ENCODE data around the gene PHF21B.

The PHF21B gene

GRCh38 chr22:45039133-45039532 is 29.3 kb upstream of the PHF21B start:
- WGBS, 2 donors (ENCODE audit: extremely low coverage in 2 of 2, insufficient read length in 2 of 2, insufficient replicate concordance in 1 of 2): no CpG with 5 or more reads among the region's 8 CpGs
- H3K79me1 ChIP-seq (ENCODE audit: low read depth, low read length): no peaks in the 10 kb centered on the region
- H3K9me3 ChIP-seq (replicated peaks in 1 of 2; ENCODE audit: control insufficient read depth in 2 of 2, insufficient read depth in 1 of 2, low read depth in 1 of 2, low read length in 2 of 2): peaks cover 2 to 4% of the 10 kb centered on the region in 2 donors
- H2BK12ac ChIP-seq (ENCODE audit: low read length): no peak overlapping the region
- no peak overlapping the region for H2BK15ac ChIP-seq (ENCODE audit: low read length)
- no peak overlapping the region for H2BK120ac ChIP-seq (ENCODE audit: low read depth, low read length)
- no peaks in the 10 kb centered on the region for H3K36me3 ChIP-seq (replicated peaks in 1 of 2; ENCODE audit: control insufficient read depth in 2 of 2, insufficient read depth in 2 of 2, low read length in 2 of 2)
- no peak overlapping the region for H3K27ac ChIP-seq (replicated peaks; ENCODE audit: low read length)
- no peak overlapping the region for H3K4me3 ChIP-seq (ENCODE audit: low read length in 2 of 2)
- H4K91ac ChIP-seq (ENCODE audit: low read depth, low read length, poor library complexity): no peak overlapping the region
- no peak overlapping the region for H3K18ac ChIP-seq (ENCODE audit: low read length)
- H4K8ac ChIP-seq (ENCODE audit: low read depth, low read length): no peak overlapping the region
- H3K27me3 ChIP-seq (ENCODE audit: control insufficient read depth in 3 of 3, insufficient read depth in 3 of 3, low read depth in 1 of 3, low read length in 3 of 3): peaks cover 0 to 8% (median 0%) of the 10 kb centered on the region in 3 experiments
- no peak overlapping the region for H2AFZ ChIP-seq (ENCODE audit: low read length)
- no peak overlapping the region for H3K23ac ChIP-seq (ENCODE audit: low read depth, low read length, poor library complexity)
- no peak for DNase-seq (ENCODE audit: low spot score)
- no peak overlapping the region for H2BK5ac ChIP-seq (ENCODE audit: low read length)
- no peak overlapping the region for H3K4me2 ChIP-seq (ENCODE audit: insufficient read depth, low read length, poor library complexity, severe bottlenecking)
- no peak overlapping the region for H3K9ac ChIP-seq (ENCODE audit: low read depth, low read length, poor library complexity)
- H2AK5ac ChIP-seq (ENCODE audit: low read depth, low read length): no peak overlapping the region
- no peaks in the 10 kb centered on the region for H3K4me1 ChIP-seq (ENCODE audit: control insufficient read depth in 2 of 2, insufficient read depth in 1 of 2, low read depth in 1 of 2, low read length in 2 of 2)
- no peak overlapping the region for H3K14ac ChIP-seq (ENCODE audit: low read length)
- no peak overlapping the region for H3K4ac ChIP-seq (ENCODE audit: low read length)

- Histone ChIP-seq H3K4ac (ENCODE audit: low read length) (no peak overlapping the region), H2AFZ (ENCODE audit: low read length) (no peak overlapping the region), H4K8ac (ENCODE audit: low read depth, low read length) (no peak overlapping the region), H3K27ac (replicated peaks; ENCODE audit: low read length) (no peak overlapping the region), H3K4me2 (ENCODE audit: insufficient read depth, low read length, poor library complexity, severe bottlenecking) (no peak overlapping the region), H2BK5ac (ENCODE audit: low read length) (no peak overlapping the region), H2BK12ac (ENCODE audit: low read length) (no peak overlapping the region), H3K18ac (ENCODE audit: low read length) (peak overlapping the region; percentile 24), H3K4me3 (ENCODE audit: low read length in 2 of 2) (no peak overlapping the region), H3K14ac (ENCODE audit: low read length) (no peak overlapping the region), H3K9ac (ENCODE audit: low read depth, low read length, poor library complexity) (no peak overlapping the region), H2AK5ac (ENCODE audit: low read depth, low read length) (no peak overlapping the region), H3K23ac (ENCODE audit: low read depth, low read length, poor library complexity) (peak overlapping the region; percentile 18), H3K27me3 (ENCODE audit: control insufficient read depth in 3 of 3, insufficient read depth in 3 of 3, low read depth in 1 of 3, low read length in 3 of 3) (peaks cover 0 to 6% (median 0%) of the 10 kb centered on the region in 3 experiments), H2BK15ac (ENCODE audit: low read length) (peak overlapping the region; percentile 15), H3K4me1 (ENCODE audit: control insufficient read depth in 2 of 2, insufficient read depth in 1 of 2, low read depth in 1 of 2, low read length in 2 of 2) (no peaks in the 10 kb centered on the region), H4K91ac (ENCODE audit: low read depth, low read length, poor library complexity) (no peak overlapping the region), H3K9me3 (replicated peaks in 1 of 2; ENCODE audit: control insufficient read depth in 2 of 2, insufficient read depth in 1 of 2, low read depth in 1 of 2, low read length in 2 of 2) (peaks cover 0 to 3% of the 10 kb centered on the region in 2 donors), H2BK120ac (ENCODE audit: low read depth, low read length) (no peak overlapping the region), H3K36me3 (replicated peaks in 1 of 2; ENCODE audit: control insufficient read depth in 2 of 2, insufficient read depth in 2 of 2, low read length in 2 of 2) (no peaks in the 10 kb centered on the region), H3K79me1 (ENCODE audit: low read depth, low read length) (no peaks in the 10 kb centered on the region)
- no peak for DNase-seq (ENCODE audit: low spot score)
- WGBS, 2 donors (ENCODE audit: extremely low coverage in 2 of 2, insufficient read length in 2 of 2, insufficient replicate concordance in 1 of 2): no CpG with 5 or more reads among the region's 15 CpGs
Observed at GRCh38 chr22:45036154-45036553, 26.3 kb upstream of the PHF21B start.

GRCh38 chr22:45034821-45035220 is 25.0 kb upstream of the PHF21B start:
- H3K4me2 ChIP-seq (ENCODE audit: insufficient read depth, low read length, poor library complexity, severe bottlenecking): no peak overlapping the region
- peak overlapping the region; percentile 33 for H2AK5ac ChIP-seq (ENCODE audit: low read depth, low read length)
- no peak overlapping the region for H2BK5ac ChIP-seq (ENCODE audit: low read length)
- peaks cover 0 to 3% of the 10 kb centered on the region in 2 donors for H3K9me3 ChIP-seq (replicated peaks in 1 of 2; ENCODE audit: control insufficient read depth in 2 of 2, insufficient read depth in 1 of 2, low read depth in 1 of 2, low read length in 2 of 2)
- H3K36me3 ChIP-seq (replicated peaks in 1 of 2; ENCODE audit: control insufficient read depth in 2 of 2, insufficient read depth in 2 of 2, low read length in 2 of 2): no peaks in the 10 kb centered on the region
- H3K14ac ChIP-seq (ENCODE audit: low read length): peak overlapping the region; percentile 67
- H4K8ac ChIP-seq (ENCODE audit: low read depth, low read length): no peak overlapping the region
- DNase-seq (ENCODE audit: low spot score): no peak
- no peak overlapping the region for H2AFZ ChIP-seq (ENCODE audit: low read length)
- H2BK15ac ChIP-seq (ENCODE audit: low read length): no peak overlapping the region
- H3K4ac ChIP-seq (ENCODE audit: low read length): no peak overlapping the region
- no peaks in the 10 kb centered on the region for H3K79me1 ChIP-seq (ENCODE audit: low read depth, low read length)
- H3K27me3 ChIP-seq (ENCODE audit: control insufficient read depth in 3 of 3, insufficient read depth in 3 of 3, low read depth in 1 of 3, low read length in 3 of 3): peaks cover 0 to 7% (median 0%) of the 10 kb centered on the region in 3 experiments
- H3K18ac ChIP-seq (ENCODE audit: low read length): peak overlapping the region; percentile 53
- H2BK12ac ChIP-seq (ENCODE audit: low read length): no peak overlapping the region
- H3K4me3 ChIP-seq (ENCODE audit: low read length in 2 of 2): no peak overlapping the region
- H3K9ac ChIP-seq (ENCODE audit: low read depth, low read length, poor library complexity): no peak overlapping the region
- WGBS, 2 donors (ENCODE audit: extremely low coverage in 2 of 2, insufficient read length in 2 of 2, insufficient replicate concordance in 1 of 2): no CpG with 5 or more reads among the region's 8 CpGs
- H2BK120ac ChIP-seq (ENCODE audit: low read depth, low read length): no peak overlapping the region
- H3K27ac ChIP-seq (replicated peaks; ENCODE audit: low read length): no peak overlapping the region
- H4K91ac ChIP-seq (ENCODE audit: low read depth, low read length, poor library complexity): no peak overlapping the region
- no peak overlapping the region for H3K23ac ChIP-seq (ENCODE audit: low read depth, low read length, poor library complexity)
- H3K4me1 ChIP-seq (ENCODE audit: control insufficient read depth in 2 of 2, insufficient read depth in 1 of 2, low read depth in 1 of 2, low read length in 2 of 2): no peaks in the 10 kb centered on the region

GRCh38 chr22:45034156-45034555 is 24.4 kb upstream of the PHF21B start:
- DNase-seq (ENCODE audit: low spot score): no peak
- no peak overlapping the region for H3K14ac ChIP-seq (ENCODE audit: low read length)
- WGBS, 2 donors (ENCODE audit: extremely low coverage in 2 of 2, insufficient read length in 2 of 2, insufficient replicate concordance in 1 of 2): no CpG with 5 or more reads among the region's 10 CpGs
- H2AFZ ChIP-seq (ENCODE audit: low read length): no peak overlapping the region
- no peaks in the 10 kb centered on the region for H3K79me1 ChIP-seq (ENCODE audit: low read depth, low read length)
- no peak overlapping the region for H2AK5ac ChIP-seq (ENCODE audit: low read depth, low read length)
- no peak overlapping the region for H2BK5ac ChIP-seq (ENCODE audit: low read length)
- H3K4me1 ChIP-seq (ENCODE audit: control insufficient read depth in 2 of 2, insufficient read depth in 1 of 2, low read depth in 1 of 2, low read length in 2 of 2): no peaks in the 10 kb centered on the region
- no peak overlapping the region for H2BK12ac ChIP-seq (ENCODE audit: low read length)
- H3K4ac ChIP-seq (ENCODE audit: low read length): no peak overlapping the region
- H2BK15ac ChIP-seq (ENCODE audit: low read length): no peak overlapping the region
- no peaks in the 10 kb centered on the region for H3K36me3 ChIP-seq (replicated peaks in 1 of 2; ENCODE audit: control insufficient read depth in 2 of 2, insufficient read depth in 2 of 2, low read length in 2 of 2)
- H4K8ac ChIP-seq (ENCODE audit: low read depth, low read length): no peak overlapping the region
- H4K91ac ChIP-seq (ENCODE audit: low read depth, low read length, poor library complexity): no peak overlapping the region
- H2BK120ac ChIP-seq (ENCODE audit: low read depth, low read length): no peak overlapping the region
- peaks cover 0 to 3% of the 10 kb centered on the region in 2 donors for H3K9me3 ChIP-seq (replicated peaks in 1 of 2; ENCODE audit: control insufficient read depth in 2 of 2, insufficient read depth in 1 of 2, low read depth in 1 of 2, low read length in 2 of 2)
- no peak overlapping the region for H3K4me3 ChIP-seq (ENCODE audit: low read length in 2 of 2)
- no peak overlapping the region for H3K27ac ChIP-seq (replicated peaks; ENCODE audit: low read length)
- no peak overlapping the region for H3K18ac ChIP-seq (ENCODE audit: low read length)
- no peak overlapping the region for H3K4me2 ChIP-seq (ENCODE audit: insufficient read depth, low read length, poor library complexity, severe bottlenecking)
- no peak overlapping the region for H3K23ac ChIP-seq (ENCODE audit: low read depth, low read length, poor library complexity)
- H3K27me3 ChIP-seq (ENCODE audit: control insufficient read depth in 3 of 3, insufficient read depth in 3 of 3, low read depth in 1 of 3, low read length in 3 of 3): peaks cover 0 to 11% (median 0%) of the 10 kb centered on the region in 3 experiments
- H3K9ac ChIP-seq (ENCODE audit: low read depth, low read length, poor library complexity): no peak overlapping the region
